Measurements from ENCODE around the gene MYOCD. TPM values are rescaled to one million over a fixed set of nuclear protein-coding genes. Genes with fewer than 3 reads are reported as not detected.
"Not testable (repeated sequence)": the region's sequence is repeated elsewhere in the genome, so short reads cannot be mapped to it uniquely, and the experiment has no call there.

Gene MYOCD
- total RNA-seq, 1 experiment from 2014 or later, result not detected

GRCh38 chr17:12632785-12633184, 32.9 kb upstream of the MYOCD start (continued):
- no peak for TF ChIP-seq ZNF274 (IDR thresholded peaks at IDR 0.05; ENCODE audit: low read depth, low read length)

- TF ChIP-seq ELF1 (IDR thresholded peaks at IDR 0.05; ENCODE audit: borderline replicate concordance, low read depth) (no peak), ZNF274 (IDR thresholded peaks at IDR 0.05; ENCODE audit: low read depth, low read length) (no peak), EGR1 (IDR thresholded peaks at IDR 0.05; ENCODE audit: low read depth) (no peak), JUND (IDR thresholded peaks at IDR 0.05) (no peak), RAD21 (IDR thresholded peaks at IDR 0.05; ENCODE audit: low read depth) (no peak), SRF (IDR thresholded peaks at IDR 0.05; ENCODE audit: low read depth) (no peak), MAX (IDR thresholded peaks at IDR 0.05) (no peak), ZFX (IDR thresholded peaks at IDR 0.05) (no peak), CTCF (IDR thresholded peaks at IDR 0.05 in 2 of 3, conservative IDR thresholded peaks at IDR 0.05 in 1 of 3; ENCODE audit: borderline replicate concordance in 1 of 3, insufficient read depth in 1 of 3, low read depth in 2 of 3, low read length in 2 of 3) (no peak), TCF7L2 (IDR thresholded peaks at IDR 0.05; ENCODE audit: borderline replicate concordance, extremely low read depth, insufficient read depth, insufficient read length) (no peak), POLR2AphosphoS5 (IDR thresholded peaks at IDR 0.05; ENCODE audit: low read depth, low read length) (no peak), CEBPB (IDR thresholded peaks at IDR 0.05; ENCODE audit: low read depth) (no peak), YY1 (IDR thresholded peaks at IDR 0.05; ENCODE audit: extremely low read depth, insufficient replicate concordance, low read depth, low read length) (no peak), CBX3 (IDR thresholded peaks at IDR 0.05; ENCODE audit: low read depth) (no peak), ATF3 (IDR thresholded peaks at IDR 0.05) (no peak), EZH2 (IDR thresholded peaks at IDR 0.05) (no peak)
- H3K4me1 ChIP-seq (ENCODE audit: control insufficient read depth in 1 of 2, insufficient read depth in 2 of 2, low read length in 2 of 2), result 0 out of 4 replicates have a peak, but pooled peaks cover 0 to 5% of the 10 kb centered on the region in 2 experiments
- RAD21 ChIA-PET (ENCODE audit: low non-redundant PET in 1 of 2, low total read pairs in 2 of 2, uncharacterized antibody in 2 of 2, unreplicated experiment in 2 of 2), result no interaction called here
- H3K27ac ChIP-seq (ENCODE audit: low read depth, low read length), result no peak overlapping the region
- H3K9me2 ChIP-seq (ENCODE audit: insufficient read depth), result no peaks in the 10 kb centered on the region
- H3K4me3 ChIP-seq (replicated peaks in 1 of 2; ENCODE audit: low read depth in 1 of 2, low read length in 2 of 2), result no peak overlapping the region
- no peak overlapping the region for H2AFZ ChIP-seq (ENCODE audit: low read depth, low read length, poor library complexity, severe bottlenecking)
- H3K79me2 ChIP-seq (ENCODE audit: insufficient read depth, low read length), result no peaks in the 10 kb centered on the region
- H3K36me3 ChIP-seq (ENCODE audit: control insufficient read depth in 1 of 2, insufficient read depth in 2 of 2, low read length in 2 of 2), result no peaks in the 10 kb centered on the region
- peaks cover 45% of the 10 kb centered on the region for H3K27me3 ChIP-seq (ENCODE audit: insufficient read depth, low read length)
- CTCF ChIA-PET, result no interaction called here
- DNase-seq (ENCODE audit: low read depth, low spot score) (no peak), ATAC-seq (no peak)
- H3K9me3 ChIP-seq (ENCODE audit: control insufficient read depth in 1 of 2, insufficient read depth in 1 of 2, low read depth in 1 of 2, low read length in 2 of 2), result no peaks in the 10 kb centered on the region
- no peaks in the 10 kb centered on the region for H4K20me1 ChIP-seq (ENCODE audit: insufficient read depth)
- POLR2A ChIA-PET, result no interaction called here
- no peak overlapping the region for H3K4me2 ChIP-seq (ENCODE audit: low read length)
- BruUV-seq (replicated peaks), result no TSS peak
- H3K9ac ChIP-seq (ENCODE audit: low read length), result no peak overlapping the region
- intact Hi-C loops (cut with micrococcal nuclease), result no loop called here
These were observed 30.8 kb upstream of the MYOCD start for GRCh38 chr17:12634789-12635414.

- intact Hi-C loops (cut with micrococcal nuclease); H3K4me2 ChIP-seq (ENCODE audit: low read length); H3K9me3 ChIP-seq (ENCODE audit: control insufficient read depth in 1 of 2, insufficient read depth in 1 of 2, low read depth in 1 of 2, low read length in 2 of 2); H3K9ac ChIP-seq (ENCODE audit: low read length); DNase-seq (ENCODE audit: low read depth, low spot score); ATAC-seq; POLR2A ChIA-PET; H3K4me3 ChIP-seq (replicated peaks in 1 of 2; ENCODE audit: low read depth in 1 of 2, low read length in 2 of 2); H3K36me3 ChIP-seq (ENCODE audit: control insufficient read depth in 1 of 2, insufficient read depth in 2 of 2, low read length in 2 of 2); H4K20me1 ChIP-seq (ENCODE audit: insufficient read depth); H3K79me2 ChIP-seq (ENCODE audit: insufficient read depth, low read length); BruUV-seq (replicated peaks); RAD21 ChIA-PET (ENCODE audit: low non-redundant PET in 1 of 2, low total read pairs in 2 of 2, uncharacterized antibody in 2 of 2, unreplicated experiment in 2 of 2); H3K27ac ChIP-seq (ENCODE audit: low read depth, low read length); H3K9me2 ChIP-seq (ENCODE audit: insufficient read depth); H3K4me1 ChIP-seq (ENCODE audit: control insufficient read depth in 1 of 2, insufficient read depth in 2 of 2, low read length in 2 of 2); H2AFZ ChIP-seq (ENCODE audit: low read depth, low read length, poor library complexity, severe bottlenecking); CTCF ChIA-PET: not testable (repeated sequence)
- peaks cover 45% of the 10 kb centered on the region for H3K27me3 ChIP-seq (ENCODE audit: insufficient read depth, low read length)
These were observed 29.7 kb upstream of the MYOCD start for GRCh38 chr17:12635996-12636395.
